ENCODE measurements around the gene CKS1B. TPM values are rescaled to one million over a fixed set of nuclear protein-coding genes. Genes with fewer than 3 reads are reported as not detected.

The CKS1B gene
- total and polyA plus RNA-seq, 9 of the 15 experiments (the other 6 are each of a cell fraction or from before 2014, with no cell fraction given): 215 to 1,103 (median 460) TPM

- intact Hi-C loops (cut with micrococcal nuclease) (loop anchor here (2.0 to 5.0 kb wide), 3 partner anchors 39 to 121 kb away; no protein-coding TSS in a partner anchor), in situ Hi-C loops (cut with MboI) (no loop called here)
- Histone ChIP-seq H4K20me1 (replicated peaks; ENCODE audit: control insufficient read depth, insufficient read depth, low read length) (no peaks in the 10 kb centered on the region), H3K9me3 (replicated peaks; ENCODE audit: control insufficient read depth, insufficient read depth, low read depth, low read length) (no peaks in the 10 kb centered on the region), H3K79me2 (ENCODE audit: control insufficient read depth, insufficient read depth, low read length) (peaks cover 36% of the 10 kb centered on the region), H2AFZ (ENCODE audit: low read depth, low read length) (peak within 1 kb of the TSS; percentile 98), H3K27me3 (ENCODE audit: control insufficient read depth in 2 of 2, insufficient read depth in 2 of 2, low read length in 2 of 2) (no peaks in the 10 kb centered on the region), H3K4me1 (replicated peaks in 1 of 2; ENCODE audit: control insufficient read depth in 2 of 2, insufficient read depth in 2 of 2, low read length in 2 of 2) (peaks cover 27 to 55% of the 10 kb centered on the region in 2 experiments), H3K4me2 (ENCODE audit: insufficient read depth, low read length) (peak within 1 kb of the TSS; percentile 90), H3K9ac (ENCODE audit: insufficient read depth in 1 of 2, low read depth in 2 of 2, low read length in 2 of 2) (peak within 1 kb of the TSS; percentile 97 to 99), H3K36me3 (ENCODE audit: control insufficient read depth, insufficient read depth, low read length) (peaks cover 57% of the 10 kb centered on the region; the same call in 2 of the 3 replicates), H3K4me3 (peak within 1 kb of the TSS; percentile 91), H3K9me1 (ENCODE audit: control insufficient read depth, insufficient read depth, low read length) (no peaks in the 10 kb centered on the region), H3K27ac (ENCODE audit: extremely low read depth, low read depth, low read length) (peak within 1 kb of the TSS; percentile 99)
- ATAC-seq (peak; percentile 91), FAIRE-seq (peak; percentile 52), DNase-seq (ENCODE audit: extremely low read depth in 1 of 4, low spot score in 3 of 4) (peak; percentile 90 to 93 (median 92))
- BruUV-seq (replicated peaks): no TSS peak
- WGBS (ENCODE audit: insufficient coverage, low coverage, missing lambda C conversion rate): under 1% methylated on average over 80 of the region's 93 CpGs
- ChIA-PET POLR2A (interaction anchor here (0.6 to 7.0 kb wide), 11 partner anchors 9 to 348 kb away, joined by 3 to 80 read pairs (median 4); partner anchors contain the start of genes CKS1B, PMVK and SHC1), CTCF (ENCODE audit: low intra/inter-chr PET ratio) (interaction anchor here (0.5 to 2.7 kb wide), 8 partner anchors 35 to 402 kb away, joined by 3 to 28 read pairs (median 4); no protein-coding TSS in a partner anchor)
- TF ChIP-seq PYGO2 (tag; IDR thresholded peaks at IDR 0.05) (no peak), PATZ1 (CRISPR knock-in tag; IDR thresholded peaks at IDR 0.05; ENCODE audit: borderline replicate concordance) (no peak), SFPQ (IDR thresholded peaks at IDR 0.05; ENCODE audit: low read depth, low read length) (no peak), DEAF1 (CRISPR knock-in tag; IDR thresholded peaks at IDR 0.05) (no peak), ZNF583 (CRISPR knock-in tag; IDR thresholded peaks at IDR 0.05) (no peak), TOE1 (IDR thresholded peaks at IDR 0.05; ENCODE audit: borderline replicate concordance) (peak; percentile 69; the same call in 1 of the 2 replicates), TOE1 (CRISPR knock-in tag; IDR thresholded peaks at IDR 0.05; ENCODE audit: borderline replicate concordance, low read depth) (no peak), MCM5 (IDR thresholded peaks at IDR 0.05; ENCODE audit: low read depth) (no peak), ZNF780A (CRISPR knock-in tag; IDR thresholded peaks at IDR 0.05) (peak; percentile 28; the same call in 1 of the 2 replicates), ZNF24 (IDR thresholded peaks at IDR 0.05) (peak; percentile 17; the same call in 1 of the 2 replicates), EP300 (IDR thresholded peaks at IDR 0.05; ENCODE audit: low read length) (no peak)
- TF ChIP-seq, protein P1, sequence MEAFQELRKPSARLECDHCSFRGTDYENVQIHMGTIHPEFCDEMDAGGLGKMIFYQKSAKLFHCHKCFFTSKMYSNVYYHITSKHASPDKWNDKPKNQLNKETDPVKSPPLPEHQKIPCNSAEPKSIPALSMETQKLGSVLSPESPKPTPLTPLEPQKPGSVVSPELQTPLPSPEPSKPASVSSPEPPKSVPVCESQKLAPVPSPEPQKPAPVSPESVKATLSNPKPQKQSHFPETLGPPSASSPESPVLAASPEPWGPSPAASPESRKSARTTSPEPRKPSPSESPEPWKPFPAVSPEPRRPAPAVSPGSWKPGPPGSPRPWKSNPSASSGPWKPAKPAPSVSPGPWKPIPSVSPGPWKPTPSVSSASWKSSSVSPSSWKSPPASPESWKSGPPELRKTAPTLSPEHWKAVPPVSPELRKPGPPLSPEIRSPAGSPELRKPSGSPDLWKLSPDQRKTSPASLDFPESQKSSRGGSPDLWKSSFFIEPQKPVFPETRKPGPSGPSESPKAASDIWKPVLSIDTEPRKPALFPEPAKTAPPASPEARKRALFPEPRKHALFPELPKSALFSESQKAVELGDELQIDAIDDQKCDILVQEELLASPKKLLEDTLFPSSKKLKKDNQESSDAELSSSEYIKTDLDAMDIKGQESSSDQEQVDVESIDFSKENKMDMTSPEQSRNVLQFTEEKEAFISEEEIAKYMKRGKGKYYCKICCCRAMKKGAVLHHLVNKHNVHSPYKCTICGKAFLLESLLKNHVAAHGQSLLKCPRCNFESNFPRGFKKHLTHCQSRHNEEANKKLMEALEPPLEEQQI (IDR thresholded peaks at IDR 0.05): no peak
Measured at GRCh38 chr1:154961207-154962155, 13.0 kb upstream of the CKS1B start, which contains the start of gene PYGO2. PYGO2 (minus strand) TSS chr1:154961782; CDS start chr1:154961576, 206 bp downstream.
